ENCODE results near the gene WDR90.

- TF ChIP-seq CTCF (IDR thresholded peaks at IDR 0.05; ENCODE audit: low read length) (no peak), EZH2 (IDR thresholded peaks at IDR 0.05; ENCODE audit: borderline replicate concordance, low read length) (no peak)
Observed at GRCh38 chr16:670485-671352, 21.6 kb downstream of the WDR90 start.
